Gastrocnemius medialis (tissue), 4 donors: ENCODE results near the gene PGBD4.

Source experiments
- POLR2A ChIP-seq, 2 donors: fragments of 450-650 bp; IDR thresholded peaks; one replicate each; pipeline ENCODE4 v1.6.1; 2017; ENCODE audit warnings: antibody characterized with exemption in 2 of 2, mild to moderate bottlenecking in 2 of 2, moderate library complexity in 2 of 2
- TF ChIP-seq, protein P1 (sequence below), 5 experiments: fragments of 450-650 bp in 3 of 5; fragments of 200-600 bp in 2 of 5; sonication (generic) in 2 of 5; IDR thresholded peaks in 4 of 5; conservative IDR thresholded peaks in 1 of 5; 1 replicate in 4 of 5; 2 replicates in 1 of 5; pipeline ENCODE4 v1.5.1; 2016 to 2019; ENCODE audit warnings: antibody characterized with exemption in 5 of 5, mild to moderate bottlenecking in 3 of 5, moderate library complexity in 3 of 5

DNA sequence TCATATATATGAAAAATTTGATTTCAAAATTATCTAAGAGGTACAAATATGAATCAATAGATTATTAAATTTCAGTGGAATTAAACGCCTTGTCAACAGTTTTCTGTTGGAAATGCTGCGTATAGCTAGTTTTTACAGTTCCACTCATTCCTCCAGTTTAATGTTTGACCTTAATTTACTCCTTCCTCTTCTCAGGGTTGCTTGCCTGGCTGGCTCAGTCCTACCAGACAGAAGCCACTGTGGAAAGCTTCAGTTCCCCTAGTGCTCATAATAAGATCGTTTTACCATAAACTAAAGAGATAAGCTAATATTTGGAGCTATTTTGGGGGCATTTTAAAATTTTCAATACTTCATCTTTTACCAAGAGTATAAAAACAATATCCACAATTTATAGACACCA, 23.0 kb upstream of the PGBD4 start:
- TF ChIP-seq POLR2A (IDR thresholded peaks at IDR 0.05) = no peak
- TF ChIP-seq, protein P1, sequence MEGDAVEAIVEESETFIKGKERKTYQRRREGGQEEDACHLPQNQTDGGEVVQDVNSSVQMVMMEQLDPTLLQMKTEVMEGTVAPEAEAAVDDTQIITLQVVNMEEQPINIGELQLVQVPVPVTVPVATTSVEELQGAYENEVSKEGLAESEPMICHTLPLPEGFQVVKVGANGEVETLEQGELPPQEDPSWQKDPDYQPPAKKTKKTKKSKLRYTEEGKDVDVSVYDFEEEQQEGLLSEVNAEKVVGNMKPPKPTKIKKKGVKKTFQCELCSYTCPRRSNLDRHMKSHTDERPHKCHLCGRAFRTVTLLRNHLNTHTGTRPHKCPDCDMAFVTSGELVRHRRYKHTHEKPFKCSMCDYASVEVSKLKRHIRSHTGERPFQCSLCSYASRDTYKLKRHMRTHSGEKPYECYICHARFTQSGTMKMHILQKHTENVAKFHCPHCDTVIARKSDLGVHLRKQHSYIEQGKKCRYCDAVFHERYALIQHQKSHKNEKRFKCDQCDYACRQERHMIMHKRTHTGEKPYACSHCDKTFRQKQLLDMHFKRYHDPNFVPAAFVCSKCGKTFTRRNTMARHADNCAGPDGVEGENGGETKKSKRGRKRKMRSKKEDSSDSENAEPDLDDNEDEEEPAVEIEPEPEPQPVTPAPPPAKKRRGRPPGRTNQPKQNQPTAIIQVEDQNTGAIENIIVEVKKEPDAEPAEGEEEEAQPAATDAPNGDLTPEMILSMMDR (IDR thresholded peaks at IDR 0.05 in 4 of 5, conservative IDR thresholded peaks at IDR 0.05 in 1 of 5) = no peak
